EL (cell line): ENCODE measurements around the gene STK24.
A peak's percentile ranks its signal among the peaks of the same experiment; 100 is the strongest.

Experiments used
- DNase-seq: peaks from one replicate; pipeline ENCODE4 v3.0.0-alpha.2; 2016

STK24 gene

DNA sequence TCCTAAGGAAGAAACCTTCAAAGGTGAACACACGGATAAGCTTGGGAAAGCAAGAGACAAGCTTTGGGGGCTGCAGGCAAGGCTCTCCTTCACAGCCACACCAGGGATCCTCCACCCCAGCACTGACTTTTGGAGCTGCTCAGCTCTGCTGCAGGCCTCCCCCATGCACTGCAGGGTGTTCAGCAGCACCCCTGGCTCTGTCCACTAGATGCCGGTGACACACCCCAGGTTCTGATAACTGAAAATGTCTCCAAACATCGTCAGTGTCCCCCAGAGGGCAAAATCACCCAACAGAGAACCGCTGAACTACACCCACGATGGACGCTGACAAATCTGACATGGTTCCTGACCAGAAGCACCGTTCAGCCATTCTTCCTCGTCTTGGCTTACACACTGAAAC is 90.5 kb downstream of the STK24 start:
- no peak for DNase-seq

DNA sequence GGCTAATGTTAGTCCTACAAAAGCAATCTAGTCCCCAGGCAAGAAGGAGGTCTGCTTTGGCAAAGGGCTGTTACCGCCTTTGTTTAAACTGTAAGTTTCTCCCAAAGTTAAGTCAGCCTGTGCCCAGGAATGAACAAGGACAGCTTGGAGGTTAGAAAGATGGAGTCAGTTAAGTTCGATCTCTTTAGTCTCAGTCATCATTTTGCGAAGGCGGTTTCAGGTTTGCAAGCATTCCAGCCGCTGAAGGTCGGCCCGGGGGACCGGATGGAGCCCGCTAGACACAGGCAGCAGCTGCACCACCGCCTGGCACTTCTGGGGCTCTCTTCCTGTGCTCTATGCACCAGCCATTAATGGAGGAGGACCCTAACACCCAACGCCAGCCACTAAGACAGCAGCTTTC is 91.3 kb downstream of the STK24 start:
- DNase-seq, result no peak

DNA sequence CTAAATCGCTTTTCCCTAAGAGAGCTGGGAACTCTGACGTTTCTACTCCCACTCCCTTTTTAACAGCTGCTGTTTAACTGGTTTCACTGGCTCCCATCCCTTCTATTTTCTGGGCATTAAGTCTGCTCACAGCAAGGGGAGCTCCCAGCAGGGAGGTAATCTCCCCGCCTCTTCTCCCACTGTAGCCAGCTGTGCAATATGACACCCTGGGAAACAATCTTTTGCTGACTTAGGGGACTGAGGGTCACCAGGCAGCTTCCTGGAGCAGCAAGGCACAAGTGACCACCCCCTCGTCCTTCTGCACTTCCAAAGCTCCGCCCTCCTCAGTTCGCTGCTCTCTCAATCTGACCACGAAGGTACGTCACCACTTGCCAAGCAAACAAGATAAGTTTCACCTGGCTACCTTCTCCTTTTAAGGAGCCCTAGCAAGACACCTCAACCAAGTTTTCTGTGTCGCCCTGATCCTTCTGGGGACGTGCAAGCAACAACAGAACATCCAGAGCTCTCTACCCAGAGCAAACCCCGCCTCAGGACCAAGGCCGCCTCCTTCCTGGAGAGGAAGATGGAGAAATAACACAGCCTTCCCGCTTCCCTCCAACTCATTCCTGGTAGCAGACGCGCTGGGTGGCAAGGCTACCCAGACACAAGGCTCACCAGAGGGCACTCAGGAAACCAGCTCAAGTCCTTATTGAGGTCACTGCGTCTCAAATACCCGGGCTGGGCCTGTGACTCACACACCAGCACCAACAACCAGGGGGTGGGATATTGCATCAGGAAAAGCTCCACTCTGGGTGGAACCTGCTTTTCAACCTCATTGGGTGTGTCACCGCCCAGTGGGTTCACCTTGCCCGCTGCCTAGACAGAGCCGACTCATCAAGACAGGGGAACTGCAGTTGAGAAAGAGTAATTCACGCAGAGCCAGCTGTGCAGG is 92.4 kb downstream of the STK24 start:
- DNase-seq, result peak; percentile 97

DNA sequence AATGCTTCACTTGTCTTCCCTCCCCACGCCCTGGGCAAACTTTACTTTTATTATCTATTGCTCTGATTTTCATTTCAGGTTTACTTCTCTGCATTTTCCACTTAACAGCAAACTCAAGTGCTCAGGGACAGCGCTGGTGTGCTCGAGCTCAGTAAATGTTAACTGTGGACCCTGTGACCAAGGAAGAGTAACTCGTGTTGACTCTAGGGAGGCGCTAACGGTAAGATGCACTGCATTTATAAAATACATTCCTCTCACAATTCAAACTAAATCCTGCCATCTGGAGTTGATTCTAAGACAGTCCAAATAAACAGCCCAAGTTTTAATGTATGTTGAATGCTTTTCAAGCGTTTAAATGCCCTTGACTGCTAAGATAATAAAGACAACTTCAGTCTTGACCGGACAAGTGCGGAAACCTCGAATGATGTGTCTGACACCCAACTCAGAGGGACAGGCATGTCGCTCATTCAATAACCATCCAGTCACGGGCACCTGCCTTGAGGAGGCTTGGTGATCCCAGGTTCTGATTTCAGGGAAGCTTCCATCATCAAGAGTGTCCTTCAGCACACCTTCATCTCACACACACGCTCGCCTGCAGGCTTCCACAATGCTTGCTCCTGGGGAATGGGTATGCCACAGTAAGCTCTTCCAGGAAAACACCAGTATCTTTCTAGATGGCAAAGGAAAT is 93.2 kb downstream of the STK24 start:
- DNase-seq, result no peak

DNA sequence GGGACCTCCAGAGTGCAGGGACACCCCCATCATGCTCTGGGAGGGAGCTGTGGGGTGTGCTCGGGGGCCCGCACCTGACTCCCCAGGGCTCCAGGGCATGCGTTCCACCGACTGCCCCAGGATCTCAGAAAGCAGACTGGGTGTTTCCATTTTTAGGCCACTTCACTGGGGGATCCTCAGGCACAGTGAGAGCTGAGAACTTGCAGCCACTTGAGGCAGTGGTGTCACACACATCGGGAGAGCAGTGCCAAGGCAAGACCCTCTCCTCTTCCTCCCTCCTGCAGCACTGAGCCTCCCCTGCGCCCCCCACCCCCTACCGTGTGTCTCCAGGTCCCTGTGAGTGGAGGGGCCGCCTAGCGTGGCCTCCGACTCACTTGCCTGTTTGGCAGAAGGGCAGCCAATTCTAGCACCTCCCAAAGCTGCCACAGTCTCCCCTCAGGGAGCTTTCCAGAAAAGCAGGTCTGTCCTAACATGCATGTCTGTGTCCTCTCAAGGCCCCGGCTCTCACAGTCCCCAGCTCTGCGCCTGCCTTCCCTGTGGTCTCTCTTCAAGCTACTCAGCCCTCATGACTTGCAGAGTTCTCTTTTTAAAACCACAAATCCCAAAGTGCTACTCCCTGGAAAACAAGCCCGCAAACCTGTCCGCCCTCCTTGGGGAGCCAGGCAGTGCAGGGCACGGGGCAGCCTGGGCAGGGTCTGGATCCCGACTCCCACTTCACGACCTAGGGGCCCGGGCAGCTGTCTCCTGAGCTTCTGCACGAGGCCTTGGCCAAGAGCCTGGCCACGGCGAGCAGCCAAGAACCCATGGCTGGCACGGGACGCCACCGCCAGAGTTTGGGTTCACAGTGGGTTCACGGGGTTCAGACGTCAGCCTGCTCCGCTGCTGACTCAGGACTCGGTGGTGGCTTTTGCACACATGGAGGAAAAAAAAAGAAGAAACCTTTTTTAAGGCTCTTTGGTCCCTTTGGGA is 94.1 kb downstream of the STK24 start:
- DNase-seq, result peak; percentile 40

DNA sequence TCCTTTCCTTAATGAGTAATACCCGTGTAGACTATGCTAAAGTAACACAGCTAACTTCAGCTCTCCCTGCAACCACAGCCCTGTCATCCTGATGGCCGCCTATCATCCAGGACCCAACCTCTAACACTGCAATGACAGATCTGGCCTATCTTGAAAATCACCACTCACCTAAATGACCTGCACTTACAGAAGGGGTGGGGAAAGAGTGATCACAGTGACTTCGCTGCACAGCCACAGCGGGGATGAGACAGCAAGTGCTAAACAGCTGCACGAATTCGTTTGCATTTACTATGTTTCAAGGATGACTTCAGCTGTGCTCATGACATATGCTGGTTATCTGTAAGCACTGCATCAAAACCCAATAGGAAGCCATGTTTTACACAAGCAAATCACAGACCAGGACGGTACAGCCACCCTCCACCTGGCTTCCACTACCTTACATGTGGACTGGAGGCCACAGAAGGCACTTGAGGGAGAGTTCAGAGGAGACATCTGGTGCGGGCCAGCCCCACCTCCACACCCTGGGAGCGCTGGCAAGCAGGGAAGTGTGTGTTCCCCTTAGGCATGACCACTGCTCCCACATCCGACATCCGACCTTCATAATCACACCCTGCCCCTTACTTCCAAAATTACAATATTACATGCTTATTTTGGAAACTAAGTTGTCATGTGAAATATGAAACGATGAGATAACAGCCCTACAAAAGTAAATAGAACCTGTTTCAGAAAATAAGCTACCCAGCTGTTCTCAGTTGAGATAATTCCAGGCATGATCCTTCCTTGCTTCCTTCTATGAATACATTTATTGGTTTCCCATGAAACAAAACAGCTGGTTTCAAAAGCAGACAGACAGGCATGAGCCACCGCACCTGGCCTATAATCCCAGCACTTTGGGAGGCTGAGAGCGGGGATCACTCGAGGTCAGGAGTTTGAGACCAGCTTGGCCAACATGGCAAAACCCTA is 95.7 kb downstream of the STK24 start:
- no peak for DNase-seq

- no peak for DNase-seq
Measured at GRCh38 chr13:98479496-98480003, 97.4 kb downstream of the STK24 start.

- peak; percentile 68 for DNase-seq
Measured at GRCh38 chr13:98478189-98479129, 98.4 kb downstream of the STK24 start.

GRCh38 chr13:98476538-98476966 is 100.4 kb downstream of the STK24 start:
- peak; percentile 96 for DNase-seq

GRCh38 chr13:98476106-98476505 is 100.8 kb downstream of the STK24 start:
- DNase-seq, result no peak

DNA sequence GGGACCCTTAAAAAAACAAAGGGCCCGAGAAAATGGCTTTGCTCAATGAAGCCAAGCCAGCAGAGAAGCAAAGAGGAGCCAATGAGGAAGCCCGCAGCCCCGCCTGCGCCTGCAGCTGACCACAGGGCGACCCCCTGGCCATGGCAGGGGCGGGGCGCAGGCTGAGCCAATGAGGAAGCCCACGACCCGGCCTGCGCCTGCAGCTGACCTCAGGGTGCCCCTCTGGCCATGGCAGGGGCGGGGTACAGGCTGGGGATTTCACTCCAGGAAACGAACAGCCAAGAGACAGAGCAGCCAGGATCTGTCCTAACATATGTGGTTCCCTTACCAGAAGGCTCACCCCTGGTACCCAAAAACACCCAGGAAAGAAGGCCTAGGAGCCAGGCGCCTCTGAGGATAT is 101.4 kb downstream of the STK24 start:
- no peak for DNase-seq

GRCh38 chr13:98474761-98475160 is 102.1 kb downstream of the STK24 start:
- DNase-seq, result no peak

DNA sequence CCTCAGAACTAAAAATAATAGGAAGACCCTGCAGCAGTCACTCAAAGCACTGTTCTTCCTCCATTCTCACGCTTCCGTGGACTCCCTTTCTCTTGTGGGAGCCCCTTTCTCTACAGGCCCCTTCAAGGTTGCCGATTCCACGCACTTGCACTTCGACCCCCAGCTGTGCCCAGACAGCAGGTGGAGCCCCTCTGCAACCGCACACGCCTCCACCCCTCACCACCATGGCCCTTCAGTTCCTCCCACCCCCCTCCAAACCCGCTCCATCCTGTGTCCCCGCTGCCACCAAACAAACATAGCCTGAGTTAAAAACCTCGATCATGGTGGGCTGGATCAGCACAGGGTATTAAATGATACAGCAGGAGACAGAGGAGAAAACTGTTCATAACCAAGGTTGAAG is 102.6 kb downstream of the STK24 start:
- no peak for DNase-seq

- no peak for DNase-seq
Measured at GRCh38 chr13:98473788-98474144, 103.1 kb downstream of the STK24 start.

DNA sequence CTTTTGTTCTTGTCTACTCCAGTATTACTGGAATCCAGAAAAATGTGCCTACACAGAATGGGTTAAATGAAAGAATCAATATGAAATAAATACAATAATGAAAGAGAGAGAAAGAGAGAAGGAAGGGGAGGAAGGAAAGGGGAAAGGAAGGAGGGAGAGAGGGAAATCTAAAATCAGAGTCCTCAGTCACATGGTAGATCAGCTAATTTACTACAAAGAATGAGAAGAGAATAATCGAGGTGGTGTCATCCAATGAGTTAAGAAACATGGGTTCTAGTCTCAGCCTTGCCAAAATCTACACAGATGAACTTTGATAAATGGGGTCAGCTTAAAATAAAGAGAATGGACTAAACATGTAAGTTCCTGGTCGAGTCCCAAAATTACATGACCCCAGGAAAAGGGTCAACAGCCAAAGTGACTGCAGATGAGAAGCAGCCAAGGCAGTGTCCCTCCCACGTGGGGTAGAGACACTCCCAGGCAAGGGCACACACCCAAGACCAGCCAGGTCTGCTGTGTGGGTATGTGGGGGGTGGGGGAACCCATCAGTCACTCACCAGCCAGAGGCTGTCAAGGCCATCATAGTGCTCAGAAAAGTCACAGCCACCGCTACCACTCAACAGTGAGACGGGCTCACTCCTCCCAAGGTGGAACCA is 103.6 kb downstream of the STK24 start:
- DNase-seq, result no peak

- DNase-seq, result no peak
Measured at GRCh38 chr13:98471934-98472333, 105.0 kb downstream of the STK24 start.

- peak; percentile 18 for DNase-seq
Measured at GRCh38 chr13:98470920-98471319, 106.0 kb downstream of the STK24 start.

- no peak for DNase-seq
Measured at GRCh38 chr13:98468929-98469328, 108.0 kb downstream of the STK24 start.

DNA sequence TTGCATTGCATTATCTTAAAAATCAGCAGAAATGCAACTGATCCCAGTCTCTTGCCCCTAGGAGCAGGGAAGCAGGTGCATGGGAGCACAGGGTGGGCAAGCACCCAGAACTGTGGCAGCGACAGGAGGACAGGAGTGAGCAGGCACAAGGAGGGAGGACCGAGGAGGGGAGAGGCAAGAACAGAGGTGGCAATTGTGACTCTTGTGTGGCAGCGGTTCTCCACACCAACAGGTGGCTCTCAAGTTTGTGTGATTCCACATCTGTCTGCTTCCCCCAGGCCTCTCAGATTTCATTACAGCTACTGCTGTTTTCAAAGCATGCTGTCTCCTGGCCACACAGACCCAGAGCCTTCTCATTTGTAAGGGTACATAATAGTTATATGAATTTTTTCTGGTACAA is 108.5 kb downstream of the STK24 start:
- DNase-seq, result no peak
